H1 (cell line): ENCODE results near the gene KCNMA1. TPM values are rescaled to one million over a fixed set of nuclear protein-coding genes. Genes with fewer than 3 reads are reported as not detected.

Experiments
- NRF1 ChIP-seq: IDR thresholded peaks from 2 replicates; pipeline ENCODE4 v1.6.1; 2011; ENCODE audit warnings: mild to moderate bottlenecking, low read depth, low read length, improper control_type of control experiment
- polyA plus RNA-seq, 7 experiments: library from polyadenylated mRNA; depleted of rRNA in 3 of 7; stranded (reverse) in 5 of 7; unstranded in 2 of 7; fragments of >200 nt in 5 of 7; fragments of 200-250 nt in 2 of 7; gene quantifications; 1 replicate in 5 of 7; 2 replicates in 1 of 7; 4 replicates in 1 of 7; pipeline versions ENCODE4 v1.2.1 to v1.2.3, GENCODE V29; 2011 to 2013; ENCODE audit warnings: missing spikeins in 2 of 7, mixed read lengths in 2 of 7
- total RNA-seq: library from RNA; stranded (reverse); fragmentation: NEBNext Ultra II Directional; extraction: Animal tissue kit (Norgen Biotek cat#: 25700); gene quantifications from 2 replicates; pipeline ENCODE4 v1.2.1, GENCODE V29; 2021

KCNMA1 gene
- total and polyA plus RNA-seq, 2 of the 8 experiments (the other 6 are each of a cell fraction or from before 2014, with no cell fraction given), result 10.2 to 11.1 TPM

- TF ChIP-seq NRF1, result no peak
Measured at GRCh38 chr10:76922666-76923065, 714.9 kb downstream of the KCNMA1 start (continued).
